NCI-H187 treated with DMSO at 0.1 percent for 48 hours (cell line): ENCODE results near the gene GADD45G.

ENCODE experiments used
- DNase-seq: peaks from one replicate; lab custom pipeline; 2025; lab: John Stamatoyannopoulos, UW

GADD45G gene

GRCh38 chr9:89630508-89630907 is 25.7 kb downstream of the GADD45G start:
- DNase-seq: no peak

- DNase-seq: no peak
These were observed 26.6 kb downstream of the GADD45G start for GRCh38 chr9:89631384-89631783.

GRCh38 chr9:89632192-89632733 is 27.5 kb downstream of the GADD45G start:
- DNase-seq: no peak

- no peak for DNase-seq
These were observed 27.9 kb downstream of the GADD45G start for GRCh38 chr9:89632736-89633135.

GRCh38 chr9:89633404-89633803 is 28.6 kb downstream of the GADD45G start:
- DNase-seq: no peak

- no peak for DNase-seq
These were observed 29.1 kb downstream of the GADD45G start for GRCh38 chr9:89633920-89634319.

GRCh38 chr9:89634995-89635742 is 30.4 kb downstream of the GADD45G start:
- DNase-seq: peak; percentile 3

- no peak for DNase-seq
These were observed 31.0 kb downstream of the GADD45G start for GRCh38 chr9:89635816-89636215.

- no peak for DNase-seq
These were observed 33.0 kb downstream of the GADD45G start for GRCh38 chr9:89637787-89638186.

- no peak for DNase-seq
These were observed 33.5 kb downstream of the GADD45G start for GRCh38 chr9:89638359-89638758.

- no peak for DNase-seq
These were observed 34.1 kb downstream of the GADD45G start for GRCh38 chr9:89638893-89639292.

GRCh38 chr9:89639367-89639795 is 34.6 kb downstream of the GADD45G start:
- DNase-seq: no peak

GRCh38 chr9:89639961-89640360 is 35.1 kb downstream of the GADD45G start:
- no peak for DNase-seq

- no peak for DNase-seq
These were observed 35.5 kb downstream of the GADD45G start for GRCh38 chr9:89640361-89640760.

GRCh38 chr9:89640801-89641200 is 36.0 kb downstream of the GADD45G start:
- DNase-seq: no peak

GRCh38 chr9:89641980-89642379 is 37.2 kb downstream of the GADD45G start:
- DNase-seq: no peak

- DNase-seq: no peak
These were observed 38.0 kb downstream of the GADD45G start for GRCh38 chr9:89642789-89643188.

GRCh38 chr9:89646189-89646939 is 41.6 kb downstream of the GADD45G start:
- DNase-seq: no peak

- no peak for DNase-seq
These were observed 42.7 kb downstream of the GADD45G start for GRCh38 chr9:89647366-89648128.

- no peak for DNase-seq
These were observed 43.6 kb downstream of the GADD45G start for GRCh38 chr9:89648247-89649000.

- no peak for DNase-seq
These were observed 44.4 kb downstream of the GADD45G start for GRCh38 chr9:89649039-89649691.
